HG03521 (cell line): ENCODE data around the gene DDX50.
"Not testable (repeated sequence)": the region's sequence is repeated elsewhere in the genome, so short reads cannot be mapped to it uniquely, and the experiment has no call there.

Experiments
- ATAC-seq: cut with Tn5 transposase; IDR thresholded peaks from one replicate; pipeline ENCODE4 v1.9.1; 2021; ENCODE audit warnings: mild to moderate bottlenecking, moderate library complexity; ENCODE audit not compliant: unreplicated experiment

Gene DDX50

DNA sequence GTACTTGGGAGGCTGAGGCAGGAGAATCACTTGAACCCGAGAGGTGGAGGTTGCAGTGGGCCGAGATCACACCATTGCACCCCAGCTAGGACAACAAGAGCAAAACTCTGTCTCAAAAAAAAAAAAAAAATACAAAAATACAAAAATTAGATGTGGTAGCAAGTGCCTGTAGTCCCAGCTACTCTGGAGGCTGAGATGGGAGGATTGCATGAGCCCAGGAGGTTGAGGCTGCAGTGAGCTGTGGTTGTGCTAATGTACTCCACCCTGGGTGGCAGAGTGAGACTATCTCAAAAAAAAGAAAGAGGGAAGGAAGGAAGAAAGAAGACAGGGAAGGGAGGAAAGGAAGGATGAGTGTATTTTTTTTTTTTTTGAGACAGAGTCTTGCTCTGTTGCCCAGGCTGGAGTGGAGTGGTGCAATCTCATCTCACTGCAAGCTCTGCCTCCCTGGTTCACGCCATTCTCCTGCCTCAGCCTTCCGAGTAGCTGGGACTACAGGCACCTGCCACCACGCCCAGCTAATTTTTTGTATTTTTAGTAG, 74.9 kb downstream of the DDX50 start:
- not testable (repeated sequence) for ATAC-seq

DNA sequence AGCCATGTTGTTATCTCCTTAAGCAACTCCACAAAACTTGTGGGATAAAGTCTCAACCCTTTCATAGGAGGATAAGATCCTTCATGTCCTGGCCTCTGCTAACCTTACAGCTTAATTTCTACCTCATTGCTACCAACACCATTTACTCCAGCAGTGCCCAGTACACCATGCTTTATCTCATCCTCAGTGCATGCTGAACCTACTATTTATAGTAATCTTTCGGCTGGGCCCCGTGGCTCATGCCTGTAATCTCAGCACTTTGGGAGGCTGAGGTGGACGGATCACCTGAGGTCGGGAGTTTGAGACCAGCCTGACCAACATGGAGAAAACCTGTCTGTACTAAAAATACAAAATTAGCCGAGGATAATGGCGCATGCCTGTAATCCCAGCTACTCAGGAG, 78.6 kb downstream of the DDX50 start:
- not testable (repeated sequence) for ATAC-seq

DNA sequence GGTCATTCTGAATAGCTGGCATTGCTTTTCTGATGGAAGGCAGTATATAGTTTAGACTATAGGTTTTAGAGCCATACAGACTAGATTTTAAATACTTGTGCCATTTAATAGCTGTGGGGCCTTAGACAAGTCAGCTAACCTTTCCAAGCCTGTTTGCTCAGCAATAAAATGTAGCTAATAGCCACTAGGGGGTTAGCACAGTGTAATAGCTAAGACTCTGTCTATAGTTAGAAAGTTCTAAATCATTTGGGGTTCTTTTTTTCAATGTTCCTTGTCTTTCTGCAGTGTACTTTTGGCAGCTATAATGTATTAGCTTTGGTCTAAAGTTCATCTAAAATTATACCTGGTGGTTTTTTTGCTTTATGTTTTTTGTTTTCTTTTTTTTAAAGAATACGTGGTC, 80.0 kb downstream of the DDX50 start:
- no peak for ATAC-seq

DNA sequence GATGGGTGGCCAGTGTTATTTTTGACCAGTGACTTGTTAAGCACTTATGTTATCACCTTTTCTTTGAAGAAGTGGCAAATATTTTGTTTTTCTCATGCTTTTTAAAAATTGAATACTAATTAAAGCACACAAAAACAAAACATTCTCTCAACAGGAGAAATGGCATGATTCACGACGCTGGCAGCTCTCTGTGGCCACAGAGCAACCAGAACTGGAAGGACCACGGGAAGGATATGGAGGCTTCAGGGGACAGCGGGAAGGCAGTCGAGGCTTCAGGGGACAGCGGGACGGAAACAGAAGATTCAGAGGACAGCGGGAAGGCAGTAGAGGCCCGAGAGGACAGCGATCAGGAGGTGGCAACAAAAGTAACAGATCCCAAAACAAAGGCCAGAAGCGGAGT, 81.3 kb downstream of the DDX50 start:
- ATAC-seq = no peak

DNA sequence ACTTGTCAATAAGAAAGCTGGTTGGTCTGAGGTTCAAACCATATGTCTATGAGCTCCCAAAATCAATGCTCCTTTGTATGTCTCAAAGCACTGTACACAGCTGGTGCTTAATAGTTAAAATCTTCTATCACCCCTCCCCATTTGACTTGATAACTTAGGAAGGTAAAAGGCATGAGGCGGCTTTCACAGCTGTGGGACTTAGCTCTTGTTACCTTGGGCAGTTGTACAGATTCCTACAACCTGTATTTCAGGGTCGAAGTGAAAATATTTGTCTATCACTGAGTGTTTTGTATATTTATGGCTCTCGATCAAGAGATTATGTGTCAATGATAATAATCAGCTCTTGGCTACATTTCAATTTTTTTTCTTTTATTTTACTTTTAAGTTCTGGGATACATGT, 86.5 kb downstream of the DDX50 start:
- no peak for ATAC-seq

DNA sequence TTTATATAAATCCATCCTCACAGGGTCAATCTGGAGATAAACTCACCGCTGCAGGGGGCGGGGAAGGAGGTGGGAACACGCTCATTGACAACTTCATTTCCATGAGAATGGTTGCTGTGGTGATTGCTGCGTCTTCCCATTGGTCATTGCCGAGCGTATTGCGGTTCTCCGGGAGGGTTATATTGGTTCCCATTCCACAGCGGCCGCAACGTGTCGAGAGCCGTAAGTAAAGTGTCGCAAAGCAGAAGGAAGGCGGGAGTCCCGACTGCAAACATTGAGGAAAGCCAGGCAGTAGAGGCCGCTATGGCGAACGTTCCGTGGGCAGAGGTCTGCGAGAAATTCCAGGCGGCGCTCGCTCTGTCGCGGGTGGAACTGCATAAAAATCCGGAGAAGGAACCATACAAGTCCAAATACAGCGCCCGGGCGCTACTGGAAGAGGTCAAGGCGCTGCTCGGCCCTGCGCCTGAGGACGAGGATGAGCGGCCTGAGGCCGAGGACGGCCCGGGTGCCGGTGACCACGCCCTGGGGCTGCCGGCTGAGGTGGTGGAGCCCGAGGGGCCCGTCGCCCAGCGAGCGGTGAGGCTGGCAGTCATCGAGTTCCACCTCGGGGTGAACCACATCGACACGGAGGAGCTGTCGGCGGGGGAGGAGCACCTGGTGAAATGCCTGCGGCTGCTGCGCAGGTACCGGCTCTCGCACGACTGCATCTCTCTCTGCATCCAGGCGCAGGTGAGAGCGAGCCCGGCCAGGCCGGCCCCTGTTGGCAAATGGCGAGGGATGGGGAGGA, 87.6 kb downstream of the DDX50 start, which contains the start of gene KIFBP:
TSS of gene KIFBP (plus strand) at position 274 of the 787 bp plus-strand sequence. CDS start at position 304, 30 bp downstream.
- peak; percentile 72 for ATAC-seq

DNA sequence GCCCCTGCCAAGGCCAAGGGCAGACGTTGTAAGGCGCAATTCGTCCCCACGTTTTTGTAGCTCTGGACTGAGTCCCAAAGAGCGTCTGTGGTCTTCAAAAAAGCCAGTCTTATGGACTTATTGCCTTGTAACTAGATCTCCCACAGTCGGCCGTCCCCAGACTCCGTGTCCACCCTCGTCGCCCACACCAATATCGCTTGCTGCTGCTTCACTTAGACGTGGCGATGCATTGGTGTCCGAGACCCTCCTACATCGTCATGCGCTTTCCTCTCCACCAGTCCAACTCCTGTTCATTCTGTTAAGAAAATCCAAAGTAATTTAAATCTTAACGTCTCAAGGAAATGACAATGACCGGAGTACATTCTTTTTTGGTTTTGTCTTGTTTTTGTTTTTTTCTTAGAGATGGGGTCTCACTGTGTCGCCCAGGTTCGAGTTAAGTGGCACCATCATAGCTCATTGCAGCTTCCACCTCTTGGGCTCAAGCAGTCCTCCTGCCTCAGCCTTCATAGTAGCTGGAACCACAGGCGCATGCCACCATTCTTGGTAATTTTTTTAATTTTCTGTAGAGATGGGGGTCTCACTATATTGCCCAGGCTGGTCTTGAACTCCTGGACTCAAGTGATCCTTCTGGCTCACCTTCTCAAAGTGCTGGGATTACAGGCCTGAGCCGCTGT, 88.3 kb downstream of the DDX50 start:
- ATAC-seq = no peak

DNA sequence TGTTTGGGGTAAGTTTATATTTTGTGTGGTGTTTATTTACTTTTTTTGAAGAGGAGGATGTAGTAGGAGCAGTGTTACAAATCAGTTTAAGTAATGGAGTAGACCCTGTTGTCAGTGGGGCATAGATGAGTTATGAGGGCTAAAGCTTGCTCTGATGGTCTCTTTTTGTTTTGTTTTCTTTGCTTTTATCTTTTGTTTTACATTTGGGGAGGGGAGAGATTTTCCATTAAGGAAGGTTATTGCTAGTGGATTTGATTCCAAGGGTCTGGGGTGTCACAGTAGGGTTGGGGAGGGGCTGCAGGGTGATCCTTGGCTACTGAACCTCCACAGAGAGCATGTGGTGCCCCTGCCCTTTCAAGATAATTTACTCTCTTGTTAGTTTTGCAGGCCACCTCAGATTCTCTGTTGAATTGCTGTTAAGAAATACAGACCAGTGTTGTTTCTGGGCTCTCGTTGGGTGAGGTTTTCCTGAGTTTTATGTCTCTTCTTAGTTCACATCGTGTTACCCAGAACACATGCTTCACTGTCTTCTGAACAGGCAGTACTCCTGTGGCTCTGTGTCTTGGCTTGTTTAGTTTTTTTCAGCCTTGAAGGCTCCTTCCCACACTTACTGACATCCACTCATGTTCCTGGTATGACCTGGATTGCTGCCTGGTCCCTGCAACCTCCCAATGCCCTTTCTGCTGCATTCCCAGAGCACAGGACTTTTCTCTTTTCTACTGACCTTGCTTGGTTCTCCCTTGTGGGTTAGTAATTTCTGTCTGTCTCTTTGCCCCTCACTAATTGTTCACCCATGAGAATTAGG, 91.7 kb downstream of the DDX50 start:
- no peak for ATAC-seq
